K562 (cell line): ENCODE measurements around the gene ANKRD13B. TPM values are rescaled to one million over a fixed set of nuclear protein-coding genes. Genes with fewer than 3 reads are reported as not detected.

Experiments
- HOXB6 ChIP-seq: fragments of 250-450 bp; sonication (Bioruptor Pico); IDR thresholded peaks from 2 replicates; pipeline ENCODE4 v1.5.1; 2022; ENCODE audit warnings: mild to moderate bottlenecking, borderline replicate concordance
- KLF1 ChIP-seq: fragments of 450-650 bp; IDR thresholded peaks from 2 replicates; pipeline ENCODE4 v1.6.1; 2016; ENCODE audit warnings: missing genetic modification characterization, missing compliant biosample characterization
- LCOR ChIP-seq: sonication (generic); formaldehyde crosslinking; IDR thresholded peaks from 2 replicates; pipeline ENCODE4 v1.8.0; 2022; ENCODE audit warnings: mild to moderate bottlenecking, missing genetic modification reagents
- MTF1 ChIP-seq: fragments of 250-450 bp; sonication (Bioruptor Pico); IDR thresholded peaks from 2 replicates; pipeline ENCODE4 v1.9.0; 2021; ENCODE audit warnings: moderate library complexity, mild to moderate bottlenecking, inconsistent platforms, borderline replicate concordance
- NCOA6 ChIP-seq: fragments of 450-650 bp; IDR thresholded peaks from 2 replicates; pipeline ENCODE4 v1.6.1; 2017; ENCODE audit warnings: mild to moderate bottlenecking
- NR4A1 ChIP-seq, 2 experiments: fragments of 250-450 bp in 1 of 2; fragments of 450-650 bp in 1 of 2; sonication (Bioruptor Pico) in 1 of 2; IDR thresholded peaks; 2 replicates each; pipeline versions ENCODE4 v1.4.0 to v1.6.1; 2016 to 2020; ENCODE audit warnings: mild to moderate bottlenecking in 2 of 2, missing compliant biosample characterization in 1 of 2, missing genetic modification characterization in 1 of 2, moderate library complexity in 1 of 2
- SRSF7 ChIP-seq: fragments of 200-400 bp; formaldehyde crosslinking; optimal IDR thresholded peaks from 2 replicates; pipeline ENCODE3; 2017; ENCODE audit warnings: mild to moderate bottlenecking, low read depth, low read length
- ZNF512 ChIP-seq: IDR thresholded peaks from 2 replicates; pipeline ENCODE4 v1.6.1; 2016; ENCODE audit warnings: missing genetic modification characterization, missing compliant biosample characterization
- polyA plus RNA-seq, 8 experiments: library from polyadenylated mRNA; depleted of rRNA in 4 of 8; stranded (reverse) in 5 of 8; unstranded in 3 of 8; fragments of >200 nt; fragmentation: Nextera tagmentation in 2 of 8; fragmentation: Illumina TruSeq in 1 of 8; extraction: Ambion mirVana in 2 of 8; extraction: Trizol in 1 of 8; gene quantifications; 2 replicates each; pipeline versions ENCODE4 v1.2.1 to v1.2.3, GENCODE V29; 2011 to 2014; ENCODE audit warnings: inconsistent platforms in 1 of 8, missing spikeins in 1 of 8
- total RNA-seq, 7 experiments: library from RNA; depleted of rRNA in 6 of 7; stranded (reverse); fragments of >200 nt in 6 of 7; fragmentation: Illumina TruSeq in 2 of 7; extraction: Trizol in 2 of 7; gene quantifications; 2 replicates each; pipeline versions ENCODE4 v1.2.1 to v1.2.3, GENCODE V29; 2011 to 2021; ENCODE audit warnings: low replicate concordance in 1 of 7
- TF ChIP-seq, protein P1 (sequence below): IDR thresholded peaks from 2 replicates; pipeline ENCODE4 v1.6.1; 2014; ENCODE audit warnings: antibody characterized with exemption
- TF ChIP-seq, protein P2 (sequence below): fragments of 250-450 bp; sonication (Bioruptor Pico); IDR thresholded peaks from 2 replicates; pipeline ENCODE4 v1.5.0; 2020; ENCODE audit warnings: mild to moderate bottlenecking
- TF ChIP-seq, protein P3 (sequence below): fragments of 450-650 bp; IDR thresholded peaks from 2 replicates; pipeline ENCODE4 v1.6.1; 2014; ENCODE audit warnings: low read depth, mild to moderate bottlenecking, moderate library complexity, borderline replicate concordance
- TF ChIP-seq, protein P4 (sequence below): fragments of 450-650 bp; IDR thresholded peaks from 2 replicates; pipeline ENCODE4 v1.6.1; 2016; ENCODE audit warnings: low read depth

Gene ANKRD13B
- total and polyA plus RNA-seq, 9 of the 15 experiments (the other 6 are each of a cell fraction or from before 2014, with no cell fraction given): 0.15 to 28.1 (median 4.6) TPM

GRCh38 chr17:29618272-29619065 is 25.5 kb downstream of the ANKRD13B start (continued):
- TF ChIP-seq, protein P1, sequence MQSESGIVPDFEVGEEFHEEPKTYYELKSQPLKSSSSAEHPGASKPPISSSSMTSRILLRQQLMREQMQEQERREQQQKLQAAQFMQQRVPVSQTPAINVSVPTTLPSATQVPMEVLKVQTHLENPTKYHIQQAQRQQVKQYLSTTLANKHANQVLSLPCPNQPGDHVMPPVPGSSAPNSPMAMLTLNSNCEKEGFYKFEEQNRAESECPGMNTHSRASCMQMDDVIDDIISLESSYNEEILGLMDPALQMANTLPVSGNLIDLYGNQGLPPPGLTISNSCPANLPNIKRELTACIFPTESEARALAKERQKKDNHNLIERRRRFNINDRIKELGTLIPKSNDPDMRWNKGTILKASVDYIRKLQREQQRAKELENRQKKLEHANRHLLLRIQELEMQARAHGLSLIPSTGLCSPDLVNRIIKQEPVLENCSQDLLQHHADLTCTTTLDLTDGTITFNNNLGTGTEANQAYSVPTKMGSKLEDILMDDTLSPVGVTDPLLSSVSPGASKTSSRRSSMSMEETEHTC: no peak
- TF ChIP-seq NCOA6: no peak
- TF ChIP-seq, protein P2, sequence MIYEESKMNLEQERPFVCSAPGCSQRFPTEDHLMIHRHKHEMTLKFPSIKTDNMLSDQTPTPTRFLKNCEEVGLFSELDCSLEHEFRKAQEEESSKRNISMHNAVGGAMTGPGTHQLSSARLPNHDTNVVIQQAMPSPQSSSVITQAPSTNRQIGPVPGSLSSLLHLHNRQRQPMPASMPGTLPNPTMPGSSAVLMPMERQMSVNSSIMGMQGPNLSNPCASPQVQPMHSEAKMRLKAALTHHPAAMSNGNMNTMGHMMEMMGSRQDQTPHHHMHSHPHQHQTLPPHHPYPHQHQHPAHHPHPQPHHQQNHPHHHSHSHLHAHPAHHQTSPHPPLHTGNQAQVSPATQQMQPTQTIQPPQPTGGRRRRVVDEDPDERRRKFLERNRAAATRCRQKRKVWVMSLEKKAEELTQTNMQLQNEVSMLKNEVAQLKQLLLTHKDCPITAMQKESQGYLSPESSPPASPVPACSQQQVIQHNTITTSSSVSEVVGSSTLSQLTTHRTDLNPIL (CRISPR knock-in tag): no peak
- TF ChIP-seq, protein P3, sequence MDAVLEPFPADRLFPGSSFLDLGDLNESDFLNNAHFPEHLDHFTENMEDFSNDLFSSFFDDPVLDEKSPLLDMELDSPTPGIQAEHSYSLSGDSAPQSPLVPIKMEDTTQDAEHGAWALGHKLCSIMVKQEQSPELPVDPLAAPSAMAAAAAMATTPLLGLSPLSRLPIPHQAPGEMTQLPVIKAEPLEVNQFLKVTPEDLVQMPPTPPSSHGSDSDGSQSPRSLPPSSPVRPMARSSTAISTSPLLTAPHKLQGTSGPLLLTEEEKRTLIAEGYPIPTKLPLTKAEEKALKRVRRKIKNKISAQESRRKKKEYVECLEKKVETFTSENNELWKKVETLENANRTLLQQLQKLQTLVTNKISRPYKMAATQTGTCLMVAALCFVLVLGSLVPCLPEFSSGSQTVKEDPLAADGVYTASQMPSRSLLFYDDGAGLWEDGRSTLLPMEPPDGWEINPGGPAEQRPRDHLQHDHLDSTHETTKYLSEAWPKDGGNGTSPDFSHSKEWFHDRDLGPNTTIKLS: 0 out of 2 replicates have a peak, but pooled peaks have one; percentile 9
- TF ChIP-seq ZNF512: no peak
- no peak for TF ChIP-seq MTF1
- TF ChIP-seq, protein P4, sequence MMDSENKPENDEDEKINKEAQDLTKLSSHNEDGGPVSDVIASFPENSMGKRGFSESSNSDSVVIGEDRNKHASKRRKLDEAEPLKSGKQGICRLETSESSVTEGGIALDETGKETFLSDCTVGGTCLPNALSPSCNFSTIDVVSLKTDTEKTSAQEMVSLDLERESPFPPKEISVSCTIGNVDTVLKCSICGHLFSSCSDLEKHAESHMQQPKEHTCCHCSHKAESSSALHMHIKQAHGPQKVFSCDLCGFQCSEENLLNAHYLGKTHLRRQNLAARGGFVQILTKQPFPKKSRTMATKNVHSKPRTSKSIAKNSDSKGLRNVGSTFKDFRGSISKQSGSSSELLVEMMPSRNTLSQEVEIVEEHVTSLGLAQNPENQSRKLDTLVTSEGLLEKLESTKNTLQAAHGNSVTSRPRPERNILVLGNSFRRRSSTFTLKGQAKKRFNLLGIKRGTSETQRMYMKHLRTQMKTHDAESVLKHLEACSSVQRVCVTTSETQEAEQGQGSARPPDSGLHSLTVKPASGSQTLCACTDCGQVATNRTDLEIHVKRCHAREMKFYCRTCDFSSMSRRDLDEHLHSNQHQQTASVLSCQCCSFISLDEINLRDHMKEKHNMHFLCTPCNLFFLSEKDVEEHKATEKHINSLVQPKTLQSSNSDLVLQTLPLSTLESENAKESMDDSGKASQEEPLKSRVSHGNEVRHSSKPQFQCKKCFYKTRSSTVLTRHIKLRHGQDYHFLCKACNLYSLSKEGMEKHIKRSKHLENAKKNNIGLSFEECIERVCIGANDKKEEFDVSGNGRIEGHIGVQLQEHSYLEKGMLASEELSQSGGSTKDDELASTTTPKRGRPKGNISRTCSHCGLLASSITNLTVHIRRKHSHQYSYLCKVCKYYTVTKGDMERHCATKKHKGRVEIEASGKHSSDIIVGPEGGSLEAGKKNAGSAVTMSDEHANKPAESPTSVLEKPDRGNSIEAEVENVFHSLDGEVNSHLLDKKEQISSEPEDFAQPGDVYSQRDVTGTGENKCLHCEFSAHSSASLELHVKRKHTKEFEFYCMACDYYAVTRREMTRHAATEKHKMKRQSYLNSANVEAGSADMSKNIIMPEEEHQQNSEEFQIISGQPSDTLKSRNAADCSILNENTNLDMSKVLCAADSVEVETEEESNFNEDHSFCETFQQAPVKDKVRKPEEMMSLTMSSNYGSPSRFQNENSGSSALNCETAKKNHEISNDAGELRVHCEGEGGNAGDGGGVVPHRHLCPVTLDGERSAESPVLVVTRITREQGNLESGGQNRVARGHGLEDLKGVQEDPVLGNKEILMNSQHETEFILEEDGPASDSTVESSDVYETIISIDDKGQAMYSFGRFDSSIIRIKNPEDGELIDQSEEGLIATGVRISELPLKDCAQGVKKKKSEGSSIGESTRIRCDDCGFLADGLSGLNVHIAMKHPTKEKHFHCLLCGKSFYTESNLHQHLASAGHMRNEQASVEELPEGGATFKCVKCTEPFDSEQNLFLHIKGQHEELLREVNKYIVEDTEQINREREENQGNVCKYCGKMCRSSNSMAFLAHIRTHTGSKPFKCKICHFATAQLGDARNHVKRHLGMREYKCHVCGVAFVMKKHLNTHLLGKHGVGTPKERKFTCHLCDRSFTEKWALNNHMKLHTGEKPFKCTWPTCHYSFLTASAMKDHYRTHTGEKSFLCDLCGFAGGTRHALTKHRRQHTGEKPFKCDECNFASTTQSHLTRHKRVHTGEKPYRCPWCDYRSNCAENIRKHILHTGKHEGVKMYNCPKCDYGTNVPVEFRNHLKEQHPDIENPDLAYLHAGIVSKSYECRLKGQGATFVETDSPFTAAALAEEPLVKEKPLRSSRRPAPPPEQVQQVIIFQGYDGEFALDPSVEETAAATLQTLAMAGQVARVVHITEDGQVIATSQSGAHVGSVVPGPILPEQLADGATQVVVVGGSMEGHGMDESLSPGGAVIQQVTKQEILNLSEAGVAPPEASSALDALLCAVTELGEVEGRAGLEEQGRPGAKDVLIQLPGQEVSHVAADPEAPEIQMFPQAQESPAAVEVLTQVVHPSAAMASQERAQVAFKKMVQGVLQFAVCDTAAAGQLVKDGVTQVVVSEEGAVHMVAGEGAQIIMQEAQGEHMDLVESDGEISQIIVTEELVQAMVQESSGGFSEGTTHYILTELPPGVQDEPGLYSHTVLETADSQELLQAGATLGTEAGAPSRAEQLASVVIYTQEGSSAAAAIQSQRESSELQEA: no peak
- no peak for TF ChIP-seq KLF1 (tag)
- no peak for TF ChIP-seq SRSF7
- no peak for TF ChIP-seq NR4A1 (CRISPR knock-in tag; IDR thresholded peaks at IDR 0.05)
- no peak for TF ChIP-seq NR4A1 (tag; IDR thresholded peaks at IDR 0.05)
- TF ChIP-seq LCOR (CRISPR knock-in tag): no peak
- TF ChIP-seq HOXB6 (CRISPR knock-in tag): no peak
